Measurements from ENCODE around the gene ZBTB14. TPM values are rescaled to one million over a fixed set of nuclear protein-coding genes. Genes with fewer than 3 reads are reported as not detected.

ZBTB14 gene
- 13.3 TPM for total RNA-seq

GRCh38 chr18:5295231-5295920, at the start of gene ZBTB14:
Gene ZBTB14, minus strand, starts transcription at chr18:5295726. Its CDS starts 2,480 bp downstream, at chr18:5293246.
- peak in 1 of 2 donors; percentile 81 for DNase-seq (ENCODE audit: low spot score in 2 of 2)
- intact Hi-C loops (cut with DNase I), result loop anchor here (10.0 kb wide), 2 partner anchors 841 to 1671 kb away; partner anchors contain the start of gene DLGAP1
- Histone ChIP-seq H3K27ac (peak within 1 kb of the TSS; percentile 99), H3K9me3 (no peaks in the 10 kb centered on the region), H3K4me3 (peak within 1 kb of the TSS; percentile 99 to 100), H3K4me1 (peaks cover 0 to 14% of the 10 kb centered on the region in 2 donors), H3K27me3 (no peaks in the 10 kb centered on the region), H3K36me3 (peaks cover 12 to 15% of the 10 kb centered on the region in 2 donors)
- TF ChIP-seq, protein P1, sequence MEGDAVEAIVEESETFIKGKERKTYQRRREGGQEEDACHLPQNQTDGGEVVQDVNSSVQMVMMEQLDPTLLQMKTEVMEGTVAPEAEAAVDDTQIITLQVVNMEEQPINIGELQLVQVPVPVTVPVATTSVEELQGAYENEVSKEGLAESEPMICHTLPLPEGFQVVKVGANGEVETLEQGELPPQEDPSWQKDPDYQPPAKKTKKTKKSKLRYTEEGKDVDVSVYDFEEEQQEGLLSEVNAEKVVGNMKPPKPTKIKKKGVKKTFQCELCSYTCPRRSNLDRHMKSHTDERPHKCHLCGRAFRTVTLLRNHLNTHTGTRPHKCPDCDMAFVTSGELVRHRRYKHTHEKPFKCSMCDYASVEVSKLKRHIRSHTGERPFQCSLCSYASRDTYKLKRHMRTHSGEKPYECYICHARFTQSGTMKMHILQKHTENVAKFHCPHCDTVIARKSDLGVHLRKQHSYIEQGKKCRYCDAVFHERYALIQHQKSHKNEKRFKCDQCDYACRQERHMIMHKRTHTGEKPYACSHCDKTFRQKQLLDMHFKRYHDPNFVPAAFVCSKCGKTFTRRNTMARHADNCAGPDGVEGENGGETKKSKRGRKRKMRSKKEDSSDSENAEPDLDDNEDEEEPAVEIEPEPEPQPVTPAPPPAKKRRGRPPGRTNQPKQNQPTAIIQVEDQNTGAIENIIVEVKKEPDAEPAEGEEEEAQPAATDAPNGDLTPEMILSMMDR (IDR thresholded peaks at IDR 0.05), result no peak

DNA sequence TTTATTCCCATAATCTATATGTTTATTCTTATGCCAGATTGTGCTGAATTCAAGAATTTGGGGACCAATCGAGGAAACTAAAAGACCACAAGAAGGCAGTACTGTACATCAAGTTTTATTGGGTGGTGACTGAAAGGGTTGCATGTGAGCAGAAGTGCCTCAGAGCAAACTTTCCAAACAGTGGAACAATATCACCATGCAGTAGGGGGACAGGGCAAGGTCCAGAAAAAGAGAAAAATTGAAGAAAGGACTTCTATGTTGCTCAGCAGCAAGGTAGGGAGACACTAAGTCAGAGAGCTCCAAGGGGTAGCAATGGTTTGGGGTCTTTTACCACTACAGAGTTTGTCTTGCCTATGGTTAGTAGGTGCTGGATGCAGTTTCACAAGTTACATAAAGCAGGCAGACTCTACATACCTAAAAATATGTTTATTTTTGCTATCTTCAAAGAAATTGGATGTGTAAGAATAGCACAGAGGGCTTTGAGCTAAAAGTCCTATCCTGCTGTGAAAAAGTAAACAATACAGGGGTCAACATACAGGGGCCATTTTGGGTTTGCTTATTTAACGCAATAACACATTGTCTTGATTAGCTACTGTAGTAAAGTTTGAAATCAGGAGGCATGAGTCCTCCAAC, 43.8 kb upstream of the ZBTB14 start:
- no peaks in the 10 kb centered on the region for H3K4me1 ChIP-seq
- H3K27me3 ChIP-seq, result no peaks in the 10 kb centered on the region
- no peak overlapping the region for H3K27ac ChIP-seq
- intact Hi-C loops (cut with DNase I), result no loop called here
- no peaks in the 10 kb centered on the region for H3K36me3 ChIP-seq
- TF ChIP-seq, protein P1 (IDR thresholded peaks at IDR 0.05), result no peak
- no peak for DNase-seq (ENCODE audit: low spot score in 2 of 2)
- no peak overlapping the region for H3K4me3 ChIP-seq
- H3K9me3 ChIP-seq, result no peaks in the 10 kb centered on the region

- no peaks in the 10 kb centered on the region for H3K36me3 ChIP-seq
- H3K4me3 ChIP-seq, result no peak overlapping the region
- TF ChIP-seq, protein P1 (IDR thresholded peaks at IDR 0.05), result no peak
- no peaks in the 10 kb centered on the region for H3K27me3 ChIP-seq
- DNase-seq (ENCODE audit: low spot score in 2 of 2), result no peak
- no peaks in the 10 kb centered on the region for H3K9me3 ChIP-seq
- no peaks in the 10 kb centered on the region for H3K4me1 ChIP-seq
- no peak overlapping the region for H3K27ac ChIP-seq
- intact Hi-C loops (cut with DNase I), result no loop called here
Observed at GRCh38 chr18:5334456-5335075, 39.0 kb upstream of the ZBTB14 start.

DNA sequence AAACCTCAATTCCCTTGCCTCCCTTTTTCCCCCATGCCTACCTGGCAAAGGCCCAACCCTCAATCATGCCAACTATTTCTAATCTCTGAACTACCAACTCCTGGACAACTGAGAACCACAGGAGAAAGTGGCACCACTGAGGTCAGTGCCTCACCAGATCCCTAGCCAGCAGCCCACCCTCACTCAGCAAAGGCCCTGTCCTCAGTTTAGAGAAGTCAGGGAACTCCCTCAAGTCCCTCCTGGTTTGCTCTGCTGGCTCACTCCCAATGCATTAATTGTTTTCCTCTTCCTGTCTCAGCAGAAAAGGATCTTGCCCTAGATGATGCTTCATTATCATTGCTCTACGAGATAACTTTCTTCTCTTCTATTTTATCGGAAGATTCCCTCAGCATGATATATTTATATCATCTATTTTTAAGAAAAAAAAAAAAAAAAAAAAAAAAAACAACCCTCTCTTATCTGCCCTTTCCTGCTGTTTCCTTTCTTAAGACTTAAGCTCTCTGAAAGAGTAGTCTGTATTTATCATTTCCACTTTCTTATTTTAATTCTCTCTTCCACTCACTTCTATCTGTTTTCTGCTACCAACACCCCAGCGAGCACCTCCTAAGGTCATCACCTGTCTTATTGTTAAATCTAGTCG, 22.7 kb upstream of the ZBTB14 start:
- no peaks in the 10 kb centered on the region for H3K36me3 ChIP-seq
- no peaks in the 10 kb centered on the region for H3K27me3 ChIP-seq
- no peaks in the 10 kb centered on the region for H3K9me3 ChIP-seq
- H3K4me3 ChIP-seq, result no peak overlapping the region
- H3K27ac ChIP-seq, result no peak overlapping the region
- intact Hi-C loops (cut with DNase I), result no loop called here
- TF ChIP-seq, protein P1 (IDR thresholded peaks at IDR 0.05), result no peak
- no peak for DNase-seq (ENCODE audit: low spot score in 2 of 2)
- H3K4me1 ChIP-seq, result no peaks in the 10 kb centered on the region

- H3K4me3 ChIP-seq, result no peak overlapping the region
- DNase-seq (ENCODE audit: low spot score in 2 of 2), result no peak
- TF ChIP-seq, protein P1 (IDR thresholded peaks at IDR 0.05), result no peak
Observed at GRCh38 chr18:5317186-5317585, 21.7 kb upstream of the ZBTB14 start.

More at GRCh38 chr18:5317186-5317585, 21.7 kb upstream of the ZBTB14 start:
- no peaks in the 10 kb centered on the region for H3K27me3 ChIP-seq
- H3K36me3 ChIP-seq, result no peaks in the 10 kb centered on the region
- H3K4me1 ChIP-seq, result no peaks in the 10 kb centered on the region
- no peak overlapping the region for H3K27ac ChIP-seq
- intact Hi-C loops (cut with DNase I), result no loop called here
- H3K9me3 ChIP-seq, result no peaks in the 10 kb centered on the region
